HUDEP-2 (cell line): ENCODE results near the gene N4BP2L2.

Experiments
- DNase-seq, 76 experiments: peaks; one replicate each; lab custom pipeline; 2025; ENCODE audit not compliant: unreplicated experiment in 76 of 76; lab: John Stamatoyannopoulos, UW

Gene N4BP2L2

GRCh38 chr13:32384702-32385101 is 153.9 kb downstream of the N4BP2L2 start:
- DNase-seq: no peak

GRCh38 chr13:32383836-32384618 is 154.6 kb downstream of the N4BP2L2 start:
- no peak for DNase-seq
